Measurements from ENCODE around the gene SERPINE3. TPM values are rescaled to one million over a fixed set of nuclear protein-coding genes. Genes with fewer than 3 reads are reported as not detected.
A peak's percentile ranks its signal among the peaks of the same experiment; 100 is the strongest.

The SERPINE3 gene
- polyA plus RNA-seq, 4 donors: 0.06 TPM; not detected in 3

GRCh38 chr13:51373451-51373850, 34.0 kb downstream of the SERPINE3 start:
- WGBS, 3 donors: 83 to 89% (median 87%) methylated on average over 2 of the region's 2 CpGs
- Histone ChIP-seq H3K9me3 (ENCODE audit: control insufficient read depth in 2 of 2, insufficient read depth in 1 of 2, low read depth in 1 of 2, low read length in 1 of 2) (no peaks in the 10 kb centered on the region), H3K4me1 (ENCODE audit: control insufficient read depth in 3 of 3, insufficient read depth in 2 of 3, low read depth in 1 of 3, low read length in 2 of 3) (no peaks in the 10 kb centered on the region), H3K4me3 (ENCODE audit: low read depth in 1 of 3, low read length in 3 of 3) (no peak overlapping the region), H3K36me3 (ENCODE audit: control insufficient read depth in 3 of 3, insufficient read depth in 2 of 3, low read depth in 1 of 3, low read length in 3 of 3) (peaks cover 9 to 10% (median 9%) of the 10 kb centered on the region in 3 donors), H3K27me3 (ENCODE audit: control insufficient read depth in 3 of 3, insufficient read depth in 3 of 3, low read length in 3 of 3) (no peaks in the 10 kb centered on the region), H3K27ac (ENCODE audit: low read depth in 1 of 3, low read length in 2 of 3) (no peak overlapping the region)
- DNase-seq (no peak), FAIRE-seq (no peak)

- H3K36me3 ChIP-seq (ENCODE audit: control insufficient read depth in 3 of 3, insufficient read depth in 2 of 3, low read depth in 1 of 3, low read length in 3 of 3): peaks cover 0 to 6% (median 3%) of the 10 kb centered on the region in 3 donors
- no peak overlapping the region for H3K4me3 ChIP-seq (ENCODE audit: low read depth in 1 of 3, low read length in 3 of 3)
- no peak overlapping the region for H3K27ac ChIP-seq (ENCODE audit: low read depth in 1 of 3, low read length in 2 of 3)
- no peaks in the 10 kb centered on the region for H3K4me1 ChIP-seq (ENCODE audit: control insufficient read depth in 3 of 3, insufficient read depth in 2 of 3, low read depth in 1 of 3, low read length in 2 of 3)
- H3K27me3 ChIP-seq (ENCODE audit: control insufficient read depth in 3 of 3, insufficient read depth in 3 of 3, low read length in 3 of 3): no peaks in the 10 kb centered on the region
- FAIRE-seq (no peak), DNase-seq (peak in 1 of 2 donors; percentile 7)
- 70 to 81% (median 74%) methylated on average over 4 of the region's 4 CpGs for WGBS, 3 donors
- no peaks in the 10 kb centered on the region for H3K9me3 ChIP-seq (ENCODE audit: control insufficient read depth in 2 of 2, insufficient read depth in 1 of 2, low read depth in 1 of 2, low read length in 1 of 2)
Measured at GRCh38 chr13:51380269-51380668, 40.8 kb downstream of the SERPINE3 start.

GRCh38 chr13:51385114-51385513, 45.6 kb downstream of the SERPINE3 start:
- FAIRE-seq (no peak), DNase-seq (no peak)
- Histone ChIP-seq H3K36me3 (ENCODE audit: control insufficient read depth in 3 of 3, insufficient read depth in 2 of 3, low read depth in 1 of 3, low read length in 3 of 3) (peaks cover 0 to 6% (median 3%) of the 10 kb centered on the region in 3 donors), H3K4me1 (ENCODE audit: control insufficient read depth in 3 of 3, insufficient read depth in 2 of 3, low read depth in 1 of 3, low read length in 2 of 3) (no peaks in the 10 kb centered on the region), H3K27ac (ENCODE audit: low read depth in 1 of 3, low read length in 2 of 3) (no peak overlapping the region), H3K4me3 (ENCODE audit: low read depth in 1 of 3, low read length in 3 of 3) (no peak overlapping the region), H3K9me3 (ENCODE audit: control insufficient read depth in 2 of 2, insufficient read depth in 1 of 2, low read depth in 1 of 2, low read length in 1 of 2) (no peaks in the 10 kb centered on the region), H3K27me3 (ENCODE audit: control insufficient read depth in 3 of 3, insufficient read depth in 3 of 3, low read length in 3 of 3) (no peaks in the 10 kb centered on the region)
- WGBS, 3 donors: 95 to 98% (median 96%) methylated on average over 2 of the region's 2 CpGs

- Histone ChIP-seq H3K27ac (ENCODE audit: low read depth in 1 of 3, low read length in 2 of 3) (no peak overlapping the region), H3K9me3 (ENCODE audit: control insufficient read depth in 2 of 2, insufficient read depth in 1 of 2, low read depth in 1 of 2, low read length in 1 of 2) (no peaks in the 10 kb centered on the region), H3K27me3 (ENCODE audit: control insufficient read depth in 3 of 3, insufficient read depth in 3 of 3, low read length in 3 of 3) (no peaks in the 10 kb centered on the region), H3K4me1 (ENCODE audit: control insufficient read depth in 3 of 3, insufficient read depth in 2 of 3, low read depth in 1 of 3, low read length in 2 of 3) (no peaks in the 10 kb centered on the region), H3K36me3 (ENCODE audit: control insufficient read depth in 3 of 3, insufficient read depth in 2 of 3, low read depth in 1 of 3, low read length in 3 of 3) (peaks cover 0 to 4% (median 0%) of the 10 kb centered on the region in 3 donors), H3K4me3 (ENCODE audit: low read depth in 1 of 3, low read length in 3 of 3) (no peak overlapping the region)
- DNase-seq (no peak), FAIRE-seq (no peak)
Measured at GRCh38 chr13:51394724-51395123, 55.2 kb downstream of the SERPINE3 start.

- H3K27ac ChIP-seq (ENCODE audit: low read depth in 1 of 3, low read length in 2 of 3): no peak overlapping the region
- H3K27me3 ChIP-seq (ENCODE audit: control insufficient read depth in 3 of 3, insufficient read depth in 3 of 3, low read length in 3 of 3): no peaks in the 10 kb centered on the region
- FAIRE-seq (no peak), DNase-seq (no peak)
- WGBS, 3 donors: 62 to 83% (median 82%) methylated on average over 2 of the region's 2 CpGs
- no peaks in the 10 kb centered on the region for H3K9me3 ChIP-seq (ENCODE audit: control insufficient read depth in 2 of 2, insufficient read depth in 1 of 2, low read depth in 1 of 2, low read length in 1 of 2)
- H3K4me1 ChIP-seq (ENCODE audit: control insufficient read depth in 3 of 3, insufficient read depth in 2 of 3, low read depth in 1 of 3, low read length in 2 of 3): no peaks in the 10 kb centered on the region
- peaks cover 0 to 4% (median 0%) of the 10 kb centered on the region in 3 donors for H3K36me3 ChIP-seq (ENCODE audit: control insufficient read depth in 3 of 3, insufficient read depth in 2 of 3, low read depth in 1 of 3, low read length in 3 of 3)
- no peak overlapping the region for H3K4me3 ChIP-seq (ENCODE audit: low read depth in 1 of 3, low read length in 3 of 3)
Measured at GRCh38 chr13:51396352-51396751, 56.9 kb downstream of the SERPINE3 start.

GRCh38 chr13:51397262-51397941, 57.9 kb downstream of the SERPINE3 start:
- Histone ChIP-seq H3K4me1 (ENCODE audit: control insufficient read depth in 3 of 3, insufficient read depth in 2 of 3, low read depth in 1 of 3, low read length in 2 of 3) (no peaks in the 10 kb centered on the region), H3K4me3 (ENCODE audit: low read depth in 1 of 3, low read length in 3 of 3) (no peak overlapping the region), H3K27me3 (ENCODE audit: control insufficient read depth in 3 of 3, insufficient read depth in 3 of 3, low read length in 3 of 3) (no peaks in the 10 kb centered on the region), H3K9me3 (ENCODE audit: control insufficient read depth in 2 of 2, insufficient read depth in 1 of 2, low read depth in 1 of 2, low read length in 1 of 2) (no peaks in the 10 kb centered on the region), H3K27ac (ENCODE audit: low read depth in 1 of 3, low read length in 2 of 3) (peak overlapping the region in 1 of 3 donors; percentile 27), H3K36me3 (ENCODE audit: control insufficient read depth in 3 of 3, insufficient read depth in 2 of 3, low read depth in 1 of 3, low read length in 3 of 3) (peaks cover 0 to 4% (median 0%) of the 10 kb centered on the region in 3 donors)
- no peak for FAIRE-seq
- 71 to 86% (median 79%) methylated on average over 6 of the region's 6 CpGs for WGBS, 3 donors
- DNase-seq: peak in 1 of 2 donors; percentile 5

DNA sequence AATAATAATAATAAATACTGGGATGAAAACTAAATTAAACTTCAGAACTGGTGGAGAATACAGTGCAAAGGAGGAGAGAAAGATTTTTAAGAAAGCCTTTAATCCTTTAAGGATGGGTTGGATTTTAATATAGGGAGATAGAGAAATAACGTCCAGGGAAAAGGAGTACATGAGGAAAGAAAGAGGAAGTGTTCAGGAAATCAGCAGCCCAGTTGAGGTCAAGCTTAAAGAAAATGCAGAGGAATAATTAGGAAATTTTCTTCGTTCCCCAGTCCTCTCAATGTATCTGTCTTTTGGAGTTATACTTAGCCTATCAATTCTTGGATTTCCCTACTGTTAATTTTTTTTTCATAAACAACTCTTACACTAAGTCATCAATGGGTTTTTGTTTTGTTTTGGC, 65.7 kb downstream of the SERPINE3 start:
- Histone ChIP-seq H3K4me1 (ENCODE audit: control insufficient read depth in 3 of 3, insufficient read depth in 2 of 3, low read depth in 1 of 3, low read length in 2 of 3) (no peaks in the 10 kb centered on the region), H3K9me3 (ENCODE audit: control insufficient read depth in 2 of 2, insufficient read depth in 1 of 2, low read depth in 1 of 2, low read length in 1 of 2) (no peaks in the 10 kb centered on the region), H3K36me3 (ENCODE audit: control insufficient read depth in 3 of 3, insufficient read depth in 2 of 3, low read depth in 1 of 3, low read length in 3 of 3) (peaks cover 0 to 9% (median 5%) of the 10 kb centered on the region in 3 donors), H3K27me3 (ENCODE audit: control insufficient read depth in 3 of 3, insufficient read depth in 3 of 3, low read length in 3 of 3) (no peaks in the 10 kb centered on the region), H3K27ac (ENCODE audit: low read depth in 1 of 3, low read length in 2 of 3) (no peak overlapping the region), H3K4me3 (ENCODE audit: low read depth in 1 of 3, low read length in 3 of 3) (no peak overlapping the region)
- DNase-seq (no peak), FAIRE-seq (no peak)
- WGBS, 3 donors: 72 to 90% (median 80%) methylated on average over 2 of the region's 2 CpGs

DNA sequence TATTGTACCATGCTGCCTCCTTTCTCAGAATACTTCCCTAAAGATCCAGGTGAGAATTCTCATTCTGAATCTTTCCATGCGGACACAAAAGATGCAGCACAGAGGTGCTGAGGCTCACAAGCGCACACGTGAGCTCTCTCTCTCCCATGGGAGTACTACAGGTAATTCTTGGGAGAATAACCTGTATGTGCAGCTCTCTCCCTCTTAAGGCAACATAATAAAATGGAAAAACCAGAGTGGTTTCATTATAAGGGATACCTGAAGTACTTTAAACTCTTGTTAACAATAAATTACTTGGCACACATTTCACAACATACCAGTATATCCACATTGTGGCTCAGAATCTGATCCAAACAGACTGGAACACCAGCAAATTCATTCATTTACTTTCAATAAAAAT, 72.9 kb downstream of the SERPINE3 start:
- DNase-seq: peak in 1 of 2 donors; percentile 20
- no peak for FAIRE-seq

More for the DNA sequence above, 72.9 kb downstream of the SERPINE3 start:
- no peak overlapping the region for H3K27ac ChIP-seq (ENCODE audit: low read depth in 1 of 3, low read length in 2 of 3)
- 89 to 90% (median 89%) methylated on average over 3 of the region's 3 CpGs for WGBS, 3 donors
- peaks cover 0 to 3% of the 10 kb centered on the region in 2 donors for H3K9me3 ChIP-seq (ENCODE audit: control insufficient read depth in 2 of 2, insufficient read depth in 1 of 2, low read depth in 1 of 2, low read length in 1 of 2)
- peaks cover 0 to 9% (median 3%) of the 10 kb centered on the region in 3 donors for H3K36me3 ChIP-seq (ENCODE audit: control insufficient read depth in 3 of 3, insufficient read depth in 2 of 3, low read depth in 1 of 3, low read length in 3 of 3)
- no peak overlapping the region for H3K4me3 ChIP-seq (ENCODE audit: low read depth in 1 of 3, low read length in 3 of 3)
- H3K27me3 ChIP-seq (ENCODE audit: control insufficient read depth in 3 of 3, insufficient read depth in 3 of 3, low read length in 3 of 3): no peaks in the 10 kb centered on the region
- no peaks in the 10 kb centered on the region for H3K4me1 ChIP-seq (ENCODE audit: control insufficient read depth in 3 of 3, insufficient read depth in 2 of 3, low read depth in 1 of 3, low read length in 2 of 3)

All from small intestine (tissue), 7 donors.